HepG2 (cell line): Measurements from ENCODE around the gene BBS1. TPM values are rescaled to one million over a fixed set of nuclear protein-coding genes. Genes with fewer than 3 reads are reported as not detected.

ENCODE experiments used
- ATF7 ChIP-seq, 2 experiments: fragments of 450-650 bp in 1 of 2; sonication (generic) in 1 of 2; formaldehyde crosslinking in 1 of 2; IDR thresholded peaks; 2 replicates each; pipeline versions ENCODE4 v1.4.0 to v1.6.1; 2016 to 2020; ENCODE audit warnings: antibody characterized with exemption in 1 of 2, mild to moderate bottlenecking in 1 of 2, missing genetic modification reagents in 1 of 2
- CBFB ChIP-seq: sonication (generic); formaldehyde crosslinking; IDR thresholded peaks from 2 replicates; pipeline ENCODE4 v1.4.0; 2020; ENCODE audit warnings: missing genetic modification reagents
- CBX2 ChIP-seq, 2 experiments: fragments of 200-600 bp in 1 of 2; sonication (generic); formaldehyde crosslinking in 1 of 2; IDR thresholded peaks; 2 replicates each; pipeline versions ENCODE4 v1.7.0 to v1.8.1; 2018 to 2022; ENCODE audit warnings: low read depth in 2 of 2, low read length in 1 of 2, mild to moderate bottlenecking in 1 of 2, missing genetic modification reagents in 1 of 2
- ERF ChIP-seq: IDR thresholded peaks from 2 replicates; pipeline ENCODE4 v1.6.1; 2018; ENCODE audit warnings: missing biosample characterization, missing genetic modification reagents
- GPN1 ChIP-seq: sonication (generic); formaldehyde crosslinking; IDR thresholded peaks from 2 replicates; pipeline ENCODE4 v1.5.1; 2020; ENCODE audit warnings: missing genetic modification reagents, borderline replicate concordance
- KAT2B ChIP-seq: fragments of 150-350 bp; IDR thresholded peaks from 2 replicates; pipeline ENCODE4 v1.6.1; 2014; ENCODE audit warnings: low read depth, low read length, borderline replicate concordance
- KDM2A ChIP-seq: sonication (generic); formaldehyde crosslinking; IDR thresholded peaks from 2 replicates; pipeline ENCODE4 v1.4.0; 2020; ENCODE audit warnings: low read depth, missing genetic modification reagents, borderline replicate concordance
- KMT2B ChIP-seq: IDR thresholded peaks from 2 replicates; pipeline ENCODE4 v1.6.1; 2016; ENCODE audit warnings: missing genetic modification reagents, missing compliant biosample characterization
- MATR3 ChIP-seq: sonication (generic); formaldehyde crosslinking; IDR thresholded peaks from 2 replicates; pipeline ENCODE4 v1.4.0; 2020; ENCODE audit warnings: missing genetic modification reagents
- MTF2 ChIP-seq: sonication (generic); formaldehyde crosslinking; IDR thresholded peaks from 2 replicates; pipeline ENCODE4 v1.5.0; 2020; ENCODE audit warnings: missing genetic modification reagents, borderline replicate concordance
- NCOA1 ChIP-seq: sonication (generic); formaldehyde crosslinking; IDR thresholded peaks from 2 replicates; pipeline ENCODE4 v1.9.0; 2021; ENCODE audit warnings: missing genetic modification reagents
- NR1H2 ChIP-seq: sonication (generic); formaldehyde crosslinking; IDR thresholded peaks from 2 replicates; pipeline ENCODE4 v1.8.1; 2022; ENCODE audit warnings: low read depth, missing genetic modification reagents, borderline replicate concordance
- POLR2AphosphoS5 ChIP-seq: IDR thresholded peaks from 2 replicates; pipeline ENCODE4 v1.6.1; 2012; ENCODE audit warnings: low read depth, low read length
- RBFOX2 ChIP-seq: fragments of 200-400 bp; formaldehyde crosslinking; IDR thresholded peaks from 2 replicates; pipeline ENCODE4 v1.6.1; 2017; ENCODE audit warnings: low read depth, mild to moderate bottlenecking, low read length
- SPEN ChIP-seq: sonication (generic); formaldehyde crosslinking; IDR thresholded peaks from 2 replicates; pipeline ENCODE4 v1.5.1; 2020; ENCODE audit warnings: low read depth, mild to moderate bottlenecking, missing genetic modification reagents
- SRY ChIP-seq: sonication (generic); formaldehyde crosslinking; IDR thresholded peaks from 2 replicates; pipeline ENCODE4 v1.8.0; 2022; ENCODE audit warnings: mild to moderate bottlenecking, missing genetic modification reagents
- TAF1 ChIP-seq: sonication (generic); formaldehyde crosslinking; IDR thresholded peaks from 2 replicates; pipeline ENCODE4 v1.4.0; 2020; ENCODE audit warnings: missing genetic modification reagents
- TBP ChIP-seq: sonication (generic); formaldehyde crosslinking; IDR thresholded peaks from 2 replicates; pipeline ENCODE4 v1.5.0; 2020; ENCODE audit warnings: missing genetic modification reagents
- ZFAT ChIP-seq: sonication (generic); formaldehyde crosslinking; conservative IDR thresholded peaks from 2 replicates; pipeline ENCODE4 v1.8.1; 2023; ENCODE audit warnings: missing genetic modification reagents, inconsistent platforms
- ZFP37 ChIP-seq: sonication (generic); formaldehyde crosslinking; IDR thresholded peaks from 2 replicates; pipeline ENCODE4 v1.4.0; 2020; ENCODE audit warnings: missing genetic modification reagents, borderline replicate concordance
- ZNF205 ChIP-seq: IDR thresholded peaks from 2 replicates; pipeline ENCODE4 v1.6.1; 2018; ENCODE audit warnings: missing biosample characterization, missing genetic modification reagents
- ZNF263 ChIP-seq: sonication (generic); formaldehyde crosslinking; IDR thresholded peaks from 2 replicates; pipeline ENCODE4 v1.4.0; 2020; ENCODE audit warnings: missing genetic modification reagents
- ZNF572 ChIP-seq: sonication (generic); formaldehyde crosslinking; IDR thresholded peaks from 2 replicates; pipeline ENCODE4 v1.5.1; 2020; ENCODE audit warnings: mild to moderate bottlenecking, missing genetic modification reagents
- ZNF619 ChIP-seq: sonication (generic); formaldehyde crosslinking; IDR thresholded peaks from 2 replicates; pipeline ENCODE4 v1.4.0; 2020; ENCODE audit warnings: mild to moderate bottlenecking, missing genetic modification reagents
- ZNF792 ChIP-seq: IDR thresholded peaks from 2 replicates; pipeline ENCODE4 v1.6.1; 2016
- polyA plus RNA-seq, 8 experiments: library from polyadenylated mRNA; depleted of rRNA in 3 of 8; stranded (reverse) in 7 of 8; unstranded in 1 of 8; fragments of >200 nt; fragmentation: Illumina TruSeq in 4 of 8; extraction: Trizol in 4 of 8; gene quantifications; 2 replicates each; pipeline versions ENCODE4 v1.2.1 to v1.2.3, GENCODE V29; 2011 to 2016; ENCODE audit warnings: low read depth in 4 of 8, missing spikeins in 1 of 8, mixed read lengths in 1 of 8; ENCODE audit not compliant: insufficient read depth in 1 of 8
- total RNA-seq, 5 experiments: library from RNA; depleted of rRNA; stranded (reverse); fragments of >200 nt; fragmentation: Illumina TruSeq; extraction: Trizol; gene quantifications; 2 replicates each; pipeline ENCODE4 v1.2.3, GENCODE V29; 2016; ENCODE audit warnings: low read depth in 1 of 5
- TF ChIP-seq, protein P1 (sequence below): sonication (generic); formaldehyde crosslinking; IDR thresholded peaks from 2 replicates; pipeline ENCODE4 v1.5.0; 2020; ENCODE audit warnings: mild to moderate bottlenecking, missing genetic modification reagents
- TF ChIP-seq, protein P2 (sequence below): sonication (generic); formaldehyde crosslinking; IDR thresholded peaks from 2 replicates; pipeline ENCODE4 v1.4.0; 2020; ENCODE audit warnings: mild to moderate bottlenecking, missing genetic modification reagents
- TF ChIP-seq, protein P3 (sequence below): sonication (generic); formaldehyde crosslinking; IDR thresholded peaks from 2 replicates; pipeline ENCODE4 v1.5.0; 2020; ENCODE audit warnings: mild to moderate bottlenecking, missing genetic modification reagents

The BBS1 gene
- total and polyA plus RNA-seq, 2 of the 13 experiments (the other 11 are each of a cell fraction or from before 2014, with no cell fraction given) = 11.7 to 14.1 TPM

- TF ChIP-seq ZNF619 (CRISPR knock-in tag) (no peak), MTF2 (CRISPR knock-in tag) (no peak), ZNF263 (CRISPR knock-in tag) (no peak), KDM2A (peak; percentile 94), RBFOX2 (peak; percentile 94), NR1H2 (no peak), ATF7 (IDR thresholded peaks at IDR 0.05) (no peak), ATF7 (CRISPR knock-in tag; IDR thresholded peaks at IDR 0.05) (no peak), ZNF572 (CRISPR knock-in tag) (0 out of 2 replicates have a peak, but pooled peaks have one; percentile 18), MATR3 (CRISPR knock-in tag) (no peak), ZNF205 (peak; percentile 65), POLR2AphosphoS5 (peak; percentile 66), KAT2B (no peak), CBFB (CRISPR knock-in tag) (peak; percentile 67; the same call in 1 of the 2 replicates), GPN1 (CRISPR knock-in tag) (no peak), TBP (CRISPR knock-in tag) (no peak), NCOA1 (CRISPR knock-in tag) (no peak), ZFAT (CRISPR knock-in tag) (no peak; the same call in 1 of the 2 replicates), CBX2 (IDR thresholded peaks at IDR 0.05; ENCODE audit: low read depth, low read length) (no peak), CBX2 (CRISPR knock-in tag; IDR thresholded peaks at IDR 0.05; ENCODE audit: low read depth) (no peak), KMT2B (CRISPR knock-in tag) (peak; percentile 62), ZNF792 (CRISPR knock-in tag) (peak; percentile 45; the same call in 1 of the 2 replicates), SRY (peak; percentile 87; the same call in 1 of the 2 replicates), ZFP37 (CRISPR knock-in tag) (no peak), TAF1 (CRISPR knock-in tag) (peak; percentile 92), SPEN (CRISPR knock-in tag) (peak; percentile 96), ERF (CRISPR knock-in tag) (peak; percentile 95; the same call in 1 of the 2 replicates)
- TF ChIP-seq, protein P1, sequence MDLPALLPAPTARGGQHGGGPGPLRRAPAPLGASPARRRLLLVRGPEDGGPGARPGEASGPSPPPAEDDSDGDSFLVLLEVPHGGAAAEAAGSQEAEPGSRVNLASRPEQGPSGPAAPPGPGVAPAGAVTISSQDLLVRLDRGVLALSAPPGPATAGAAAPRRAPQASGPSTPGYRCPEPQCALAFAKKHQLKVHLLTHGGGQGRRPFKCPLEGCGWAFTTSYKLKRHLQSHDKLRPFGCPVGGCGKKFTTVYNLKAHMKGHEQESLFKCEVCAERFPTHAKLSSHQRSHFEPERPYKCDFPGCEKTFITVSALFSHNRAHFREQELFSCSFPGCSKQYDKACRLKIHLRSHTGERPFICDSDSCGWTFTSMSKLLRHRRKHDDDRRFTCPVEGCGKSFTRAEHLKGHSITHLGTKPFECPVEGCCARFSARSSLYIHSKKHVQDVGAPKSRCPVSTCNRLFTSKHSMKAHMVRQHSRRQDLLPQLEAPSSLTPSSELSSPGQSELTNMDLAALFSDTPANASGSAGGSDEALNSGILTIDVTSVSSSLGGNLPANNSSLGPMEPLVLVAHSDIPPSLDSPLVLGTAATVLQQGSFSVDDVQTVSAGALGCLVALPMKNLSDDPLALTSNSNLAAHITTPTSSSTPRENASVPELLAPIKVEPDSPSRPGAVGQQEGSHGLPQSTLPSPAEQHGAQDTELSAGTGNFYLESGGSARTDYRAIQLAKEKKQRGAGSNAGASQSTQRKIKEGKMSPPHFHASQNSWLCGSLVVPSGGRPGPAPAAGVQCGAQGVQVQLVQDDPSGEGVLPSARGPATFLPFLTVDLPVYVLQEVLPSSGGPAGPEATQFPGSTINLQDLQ = peak; percentile 92; the same call in 1 of the 2 replicates
- TF ChIP-seq, protein P2, sequence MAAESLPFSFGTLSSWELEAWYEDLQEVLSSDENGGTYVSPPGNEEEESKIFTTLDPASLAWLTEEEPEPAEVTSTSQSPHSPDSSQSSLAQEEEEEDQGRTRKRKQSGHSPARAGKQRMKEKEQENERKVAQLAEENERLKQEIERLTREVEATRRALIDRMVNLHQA (CRISPR knock-in tag) = no peak
- TF ChIP-seq, protein P3, sequence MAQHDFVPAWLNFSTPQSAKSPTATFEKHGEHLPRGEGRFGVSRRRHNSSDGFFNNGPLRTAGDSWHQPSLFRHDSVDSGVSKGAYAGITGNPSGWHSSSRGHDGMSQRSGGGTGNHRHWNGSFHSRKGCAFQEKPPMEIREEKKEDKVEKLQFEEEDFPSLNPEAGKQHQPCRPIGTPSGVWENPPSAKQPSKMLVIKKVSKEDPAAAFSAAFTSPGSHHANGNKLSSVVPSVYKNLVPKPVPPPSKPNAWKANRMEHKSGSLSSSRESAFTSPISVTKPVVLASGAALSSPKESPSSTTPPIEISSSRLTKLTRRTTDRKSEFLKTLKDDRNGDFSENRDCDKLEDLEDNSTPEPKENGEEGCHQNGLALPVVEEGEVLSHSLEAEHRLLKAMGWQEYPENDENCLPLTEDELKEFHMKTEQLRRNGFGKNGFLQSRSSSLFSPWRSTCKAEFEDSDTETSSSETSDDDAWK = no peak
Measured at GRCh38 chr11:66480117-66480938, 30.1 kb upstream of the BBS1 start, which contains the start of gene DPP3 (continued).
